SK-N-SH (cell line): ENCODE data around the gene VPS9D1.

ENCODE experiments used
- SIN3A ChIP-seq: IDR thresholded peaks from 2 replicates; pipeline ENCODE4 v1.6.1; 2012; ENCODE audit warnings: low read depth, mild to moderate bottlenecking, low read length, moderate library complexity, borderline replicate concordance
- SMC3 ChIP-seq: IDR thresholded peaks from 2 replicates; pipeline ENCODE4 v1.6.1; 2012; ENCODE audit warnings: low read depth, low read length, improper control_type of control experiment
- TAF1 ChIP-seq: IDR thresholded peaks from 2 replicates; pipeline ENCODE4 v1.6.1; 2012; ENCODE audit warnings: low read depth, mild to moderate bottlenecking, low read length, moderate library complexity, borderline replicate concordance
- TF ChIP-seq, protein P1 (sequence below): fragments of 200-600 bp; sonication (generic); IDR thresholded peaks from 2 replicates; pipeline ENCODE4 v1.6.1; 2017; ENCODE audit warnings: antibody characterized with exemption, mild to moderate bottlenecking, moderate library complexity

DNA sequence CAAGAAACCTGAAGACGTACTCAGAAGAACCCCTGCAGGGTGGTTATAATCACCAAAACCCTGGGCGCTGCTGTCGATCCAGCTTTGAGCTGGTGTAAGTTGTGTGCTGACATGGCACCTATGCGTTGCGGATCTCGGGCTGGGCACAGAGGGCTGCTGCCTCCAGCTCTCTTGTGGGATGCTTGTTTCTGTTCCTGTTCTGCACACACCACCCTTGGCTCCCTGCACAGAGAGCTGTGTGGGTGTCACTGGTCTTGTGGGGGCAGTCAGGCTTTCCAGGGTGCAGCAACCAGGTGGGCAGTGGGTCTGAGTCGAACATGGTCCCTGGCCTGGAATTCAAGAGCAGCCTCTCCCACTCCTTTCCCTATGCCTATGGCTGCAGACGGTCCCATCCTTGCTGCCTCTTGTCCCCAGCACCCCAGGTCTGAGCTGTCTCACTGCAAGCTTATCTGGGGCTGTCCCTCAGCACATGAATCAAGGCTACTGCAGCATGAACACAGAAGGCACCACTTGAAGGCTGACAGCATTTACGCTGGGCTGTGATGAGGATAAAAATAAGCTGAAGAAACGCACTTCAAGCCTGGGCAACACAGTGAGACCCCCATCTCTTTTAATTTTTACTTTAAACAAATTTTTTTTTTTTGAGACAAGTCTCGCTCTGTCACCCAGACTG lies 20.8 kb upstream of the VPS9D1 start:
- TF ChIP-seq SIN3A = no peak
- TF ChIP-seq TAF1 = no peak
- TF ChIP-seq, protein P1, sequence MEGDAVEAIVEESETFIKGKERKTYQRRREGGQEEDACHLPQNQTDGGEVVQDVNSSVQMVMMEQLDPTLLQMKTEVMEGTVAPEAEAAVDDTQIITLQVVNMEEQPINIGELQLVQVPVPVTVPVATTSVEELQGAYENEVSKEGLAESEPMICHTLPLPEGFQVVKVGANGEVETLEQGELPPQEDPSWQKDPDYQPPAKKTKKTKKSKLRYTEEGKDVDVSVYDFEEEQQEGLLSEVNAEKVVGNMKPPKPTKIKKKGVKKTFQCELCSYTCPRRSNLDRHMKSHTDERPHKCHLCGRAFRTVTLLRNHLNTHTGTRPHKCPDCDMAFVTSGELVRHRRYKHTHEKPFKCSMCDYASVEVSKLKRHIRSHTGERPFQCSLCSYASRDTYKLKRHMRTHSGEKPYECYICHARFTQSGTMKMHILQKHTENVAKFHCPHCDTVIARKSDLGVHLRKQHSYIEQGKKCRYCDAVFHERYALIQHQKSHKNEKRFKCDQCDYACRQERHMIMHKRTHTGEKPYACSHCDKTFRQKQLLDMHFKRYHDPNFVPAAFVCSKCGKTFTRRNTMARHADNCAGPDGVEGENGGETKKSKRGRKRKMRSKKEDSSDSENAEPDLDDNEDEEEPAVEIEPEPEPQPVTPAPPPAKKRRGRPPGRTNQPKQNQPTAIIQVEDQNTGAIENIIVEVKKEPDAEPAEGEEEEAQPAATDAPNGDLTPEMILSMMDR = no peak
- TF ChIP-seq SMC3 = no peak
